ENCODE measurements around the gene PRKCA. TPM values are rescaled to one million over a fixed set of nuclear protein-coding genes. Genes with fewer than 3 reads are reported as not detected.

Gene PRKCA
- total and polyA plus RNA-seq, 2 experiments from 2014 or later, result 6.4 to 35.4 TPM

- TF ChIP-seq EZH2phosphoT487 (IDR thresholded peaks at IDR 0.05; ENCODE audit: unreplicated experiment) (no peak), REST (IDR thresholded peaks at IDR 0.05; ENCODE audit: unreplicated experiment) (no peak), JUNB (IDR thresholded peaks at IDR 0.05; ENCODE audit: unreplicated experiment) (no peak), POLR2AphosphoS5 (IDR thresholded peaks at IDR 0.05; ENCODE audit: low read depth) (no peak), CREB1 (CRISPR knock-in tag; IDR thresholded peaks at IDR 0.05; ENCODE audit: low read depth) (no peak)
These were observed 547.6 kb downstream of the PRKCA start (continued) for GRCh38 chr17:66849851-66850580.

- Histone ChIP-seq H3K4me1 (ENCODE audit: insufficient read depth) (no peaks in the 10 kb centered on the region), H3K36me3 (ENCODE audit: insufficient read depth) (no peaks in the 10 kb centered on the region), H3F3A (replicated peaks; ENCODE audit: low read depth) (no peaks in the 10 kb centered on the region), H4K20me1 (replicated peaks; ENCODE audit: insufficient read depth) (no peaks in the 10 kb centered on the region), H3K4me3 (no peak overlapping the region), H3K79me2 (replicated peaks; ENCODE audit: insufficient read depth) (no peaks in the 10 kb centered on the region), H3K27ac (ENCODE audit: low read depth) (no peak overlapping the region), H3K4me2 (no peak overlapping the region), H2AFZ (no peak overlapping the region), H3K9me2 (ENCODE audit: insufficient read depth) (no peaks in the 10 kb centered on the region), H3K27me3 (ENCODE audit: insufficient read depth) (no peaks in the 10 kb centered on the region)
- H3K4me1 Mint-ChIP-seq, result no peaks in the 10 kb centered on the region; the same call in 2 of the 3 replicates
- no peak overlapping the region for H3K27ac Mint-ChIP-seq
- no peak for ATAC-seq
- no peak overlapping the region for H3K4me3 Mint-ChIP-seq
- no peak for DNase-seq (ENCODE audit: low spot score)
- no peak for TF ChIP-seq JUNB (IDR thresholded peaks at IDR 0.05; ENCODE audit: unreplicated experiment)
- no peak for TF ChIP-seq EZH2phosphoT487 (IDR thresholded peaks at IDR 0.05; ENCODE audit: unreplicated experiment)
- TF ChIP-seq CREB1 (CRISPR knock-in tag; IDR thresholded peaks at IDR 0.05; ENCODE audit: low read depth), result no peak
- TF ChIP-seq CTCF (conservative IDR thresholded peaks at IDR 0.05; ENCODE audit: low read depth in 2 of 2), result no peak
- TF ChIP-seq ETS1 (IDR thresholded peaks at IDR 0.05), result no peak
- TF ChIP-seq ZNF462 (CRISPR knock-in tag; IDR thresholded peaks at IDR 0.05), result no peak
- H3K27me3 Mint-ChIP-seq (ENCODE audit: insufficient read depth, low read depth, poor library complexity), result peaks cover 3% of the 10 kb centered on the region
- H3K36me3 Mint-ChIP-seq (ENCODE audit: low read depth), result peaks cover 24% of the 10 kb centered on the region
- peaks cover 38% of the 10 kb centered on the region for H3K9me3 Mint-ChIP-seq
These were observed 548.3 kb downstream of the PRKCA start for GRCh38 chr17:66850692-66851091.
